HG03565 (cell line): ENCODE data around the gene HBE1.

Experiments used
- ATAC-seq: cut with Tn5 transposase; IDR thresholded peaks from one replicate; pipeline ENCODE4 v1.9.1; 2021; ENCODE audit warnings: mild to moderate bottlenecking, moderate library complexity; ENCODE audit not compliant: unreplicated experiment

Gene HBE1

GRCh38 chr11:5235364-5236095 lies 34.2 kb downstream of the HBE1 start:
- no peak for ATAC-seq

GRCh38 chr11:5234381-5234834 lies 35.3 kb downstream of the HBE1 start, which contains the start of gene HBD:
HBD (minus strand) TSS chr11:5234483; CDS start chr11:5234433, 50 bp downstream.
- ATAC-seq, result peak; percentile 82

DNA sequence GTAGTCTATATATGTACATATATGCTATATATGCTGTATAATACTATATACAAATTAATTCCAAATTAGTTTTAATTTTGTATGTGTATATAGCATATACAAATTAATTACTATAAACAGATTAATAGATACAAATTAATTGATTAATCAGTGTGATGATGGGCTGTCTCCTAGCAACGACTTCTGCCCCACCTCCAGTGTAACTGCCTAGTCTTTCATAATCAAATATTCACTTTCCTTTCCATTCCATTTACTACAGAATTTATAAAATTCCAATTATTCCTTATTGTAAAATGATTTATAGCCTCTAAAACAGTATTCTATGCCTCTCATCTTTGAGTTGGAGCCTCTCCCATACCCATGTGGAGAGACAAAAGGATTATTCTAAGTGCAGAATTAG lies 36.4 kb downstream of the HBE1 start:
- ATAC-seq, result no peak

DNA sequence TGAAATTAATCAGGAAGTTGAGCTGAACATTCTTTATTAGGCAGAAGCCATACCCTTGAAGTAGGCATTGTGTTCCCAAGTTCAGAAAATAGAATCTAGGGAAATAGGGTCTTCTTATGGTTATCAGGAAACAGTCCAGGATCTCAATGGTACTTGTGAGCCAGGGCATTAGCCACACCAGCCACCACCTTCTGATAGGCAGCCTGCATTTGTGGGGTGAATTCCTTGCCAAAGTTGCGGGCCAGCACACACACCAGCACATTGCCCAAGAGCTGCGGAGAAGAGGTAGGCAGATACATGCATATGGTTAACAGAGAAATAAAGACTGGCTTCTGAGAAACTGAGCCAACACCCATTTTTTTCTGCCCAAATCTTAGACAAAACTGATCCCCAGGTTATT lies 36.9 kb downstream of the HBE1 start:
- ATAC-seq, result no peak

DNA sequence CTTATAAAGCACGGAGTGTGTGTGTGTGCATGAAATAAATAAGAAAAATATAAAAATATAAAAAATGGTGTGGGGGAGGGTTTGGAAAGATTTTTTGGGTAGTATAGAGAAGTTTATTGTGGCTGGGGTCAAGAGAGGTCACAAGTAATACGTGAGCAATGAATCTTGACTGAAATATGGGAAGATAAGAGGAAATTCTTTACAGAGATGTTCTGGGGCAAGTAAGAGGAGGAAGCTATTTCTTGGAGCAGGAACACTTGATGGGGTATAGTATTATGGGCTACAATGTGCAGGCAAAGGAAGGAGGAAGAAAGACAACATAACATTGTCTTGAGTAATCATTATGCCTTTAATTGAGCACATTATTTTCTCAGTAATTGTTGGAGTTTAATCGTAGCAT lies 37.6 kb downstream of the HBE1 start:
- ATAC-seq, result no peak

GRCh38 chr11:5231111-5231510 lies 38.6 kb downstream of the HBE1 start:
- ATAC-seq, result no peak

DNA sequence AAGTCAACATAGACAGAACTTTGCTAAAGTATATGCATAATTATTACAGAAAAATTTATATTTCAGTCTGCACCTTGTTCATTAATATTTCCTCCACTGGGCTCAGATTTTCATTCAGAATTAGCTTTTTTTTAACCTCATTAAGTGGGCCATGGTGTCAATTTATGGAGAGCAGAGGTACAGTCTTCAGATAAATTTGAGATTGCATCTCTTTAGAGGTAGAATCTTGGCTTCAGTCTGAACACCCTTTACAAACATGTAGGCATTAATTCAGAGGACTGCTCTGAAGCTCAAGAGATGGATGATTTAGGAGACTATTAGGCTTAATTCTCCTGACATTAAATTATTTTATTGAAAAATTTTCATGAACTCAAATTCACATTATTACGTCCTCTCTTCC lies 39.5 kb downstream of the HBE1 start:
- no peak for ATAC-seq

DNA sequence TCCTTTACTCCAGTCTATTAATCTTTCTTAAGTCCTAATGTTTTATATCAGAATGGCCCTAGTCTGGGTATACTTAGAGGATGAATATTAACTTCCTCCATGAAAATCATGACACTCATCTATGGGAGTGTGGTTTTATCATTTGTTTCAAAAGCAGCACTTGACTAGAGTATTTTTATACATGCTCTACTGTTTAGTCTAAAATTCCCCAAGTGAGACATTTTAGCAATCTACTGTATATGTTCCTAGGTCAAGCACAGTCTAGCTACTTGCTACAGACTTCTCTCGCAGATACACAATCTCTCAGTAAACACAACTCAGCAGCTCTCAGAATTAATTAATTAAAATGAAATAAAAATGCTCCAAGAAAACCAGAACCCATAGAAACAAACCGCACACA lies 39.9 kb downstream of the HBE1 start:
- ATAC-seq, result no peak

DNA sequence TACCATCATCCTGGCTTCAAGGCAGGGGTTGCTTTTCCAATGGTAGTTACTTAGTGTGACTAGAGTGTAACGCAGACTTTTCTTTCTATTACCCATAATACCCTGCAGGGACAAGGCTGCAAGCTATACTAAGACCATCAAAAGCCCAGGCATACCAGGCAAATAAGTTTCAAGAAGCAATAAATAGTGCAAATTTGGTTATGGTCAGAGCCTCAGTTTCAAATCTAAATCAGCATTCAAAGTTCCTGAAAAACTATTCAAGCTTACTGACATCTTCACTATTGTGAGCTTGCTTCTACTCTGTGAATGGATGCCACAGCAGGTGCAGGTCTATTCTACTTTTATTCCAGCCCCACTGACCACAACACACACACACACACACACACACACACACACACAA lies 40.4 kb downstream of the HBE1 start:
- peak; percentile 33 for ATAC-seq

DNA sequence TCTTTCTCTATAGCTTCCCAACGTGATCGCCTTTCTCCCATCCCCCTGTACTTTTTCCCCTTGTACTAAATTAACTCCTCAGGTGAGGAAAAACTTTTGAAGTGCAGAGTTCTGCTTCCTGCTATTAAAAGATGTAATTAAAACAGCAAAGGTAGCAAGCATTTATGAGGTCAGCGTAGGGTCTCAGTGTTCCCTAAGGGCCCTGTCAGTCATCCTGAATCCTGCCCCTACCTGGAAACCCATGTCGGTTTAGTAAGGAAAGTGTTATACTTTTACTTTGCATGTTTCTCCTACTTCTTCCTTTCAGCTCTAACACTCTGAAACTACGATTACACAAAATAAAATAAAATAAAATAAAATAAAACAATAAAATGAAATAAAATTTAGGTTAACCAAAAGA lies 41.6 kb downstream of the HBE1 start:
- ATAC-seq, result no peak

- ATAC-seq, result no peak
Measured at GRCh38 chr11:5227681-5228080, 42.1 kb downstream of the HBE1 start.

DNA sequence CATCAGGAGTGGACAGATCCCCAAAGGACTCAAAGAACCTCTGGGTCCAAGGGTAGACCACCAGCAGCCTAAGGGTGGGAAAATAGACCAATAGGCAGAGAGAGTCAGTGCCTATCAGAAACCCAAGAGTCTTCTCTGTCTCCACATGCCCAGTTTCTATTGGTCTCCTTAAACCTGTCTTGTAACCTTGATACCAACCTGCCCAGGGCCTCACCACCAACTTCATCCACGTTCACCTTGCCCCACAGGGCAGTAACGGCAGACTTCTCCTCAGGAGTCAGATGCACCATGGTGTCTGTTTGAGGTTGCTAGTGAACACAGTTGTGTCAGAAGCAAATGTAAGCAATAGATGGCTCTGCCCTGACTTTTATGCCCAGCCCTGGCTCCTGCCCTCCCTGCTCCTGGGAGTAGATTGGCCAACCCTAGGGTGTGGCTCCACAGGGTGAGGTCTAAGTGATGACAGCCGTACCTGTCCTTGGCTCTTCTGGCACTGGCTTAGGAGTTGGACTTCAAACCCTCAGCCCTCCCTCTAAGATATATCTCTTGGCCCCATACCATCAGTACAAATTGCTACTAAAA lies 42.9 kb downstream of the HBE1 start, which contains the start of gene HBB:
HBB (minus strand) TSS at position 340 of the 579 bp plus-strand sequence; CDS start at position 290, 50 bp downstream.
- ATAC-seq, result no peak

DNA sequence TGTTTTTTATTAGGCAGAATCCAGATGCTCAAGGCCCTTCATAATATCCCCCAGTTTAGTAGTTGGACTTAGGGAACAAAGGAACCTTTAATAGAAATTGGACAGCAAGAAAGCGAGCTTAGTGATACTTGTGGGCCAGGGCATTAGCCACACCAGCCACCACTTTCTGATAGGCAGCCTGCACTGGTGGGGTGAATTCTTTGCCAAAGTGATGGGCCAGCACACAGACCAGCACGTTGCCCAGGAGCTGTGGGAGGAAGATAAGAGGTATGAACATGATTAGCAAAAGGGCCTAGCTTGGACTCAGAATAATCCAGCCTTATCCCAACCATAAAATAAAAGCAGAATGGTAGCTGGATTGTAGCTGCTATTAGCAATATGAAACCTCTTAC lies 44.3 kb downstream of the HBE1 start:
- ATAC-seq, result no peak

GRCh38 chr11:5224538-5225479 lies 44.9 kb downstream of the HBE1 start:
- no peak for ATAC-seq

GRCh38 chr11:5223686-5224085 lies 46.1 kb downstream of the HBE1 start:
- no peak for ATAC-seq

GRCh38 chr11:5223146-5223545 lies 46.6 kb downstream of the HBE1 start:
- ATAC-seq, result no peak
